Liver (tissue), 9 donors: ENCODE data around the gene FRS2. TPM values are rescaled to one million over a fixed set of nuclear protein-coding genes. Genes with fewer than 3 reads are reported as not detected.

ENCODE experiments used
- DNase-seq: peaks from one replicate; pipeline ENCODE4 v3.0.0-alpha.2; 2017; ENCODE audit warnings: low spot score
- H3K27ac ChIP-seq, 2 donors: one replicate each; pipeline ENCODE4 v1.7.0; 2013; ENCODE audit warnings: inconsistent platforms in 2 of 2, low read length in 2 of 2, control low read depth in 1 of 2, low read depth in 1 of 2, mild to moderate bottlenecking in 1 of 2
- H3K27me3 ChIP-seq, 4 donors: one replicate each; pipeline versions ENCODE4 v1.6.1 to v1.7.0; 2013; ENCODE audit warnings: low read length in 3 of 4, inconsistent platforms in 1 of 4, mild to moderate bottlenecking in 1 of 4, moderate library complexity in 1 of 4; ENCODE audit not compliant: control insufficient read depth in 4 of 4, insufficient read depth in 4 of 4
- H3K36me3 ChIP-seq, 4 donors: one replicate each; pipeline versions ENCODE4 v1.6.1 to v1.7.0; 2013; ENCODE audit warnings: low read length in 3 of 4, mild to moderate bottlenecking in 3 of 4, low read depth in 1 of 4, moderate library complexity in 1 of 4; ENCODE audit not compliant: control insufficient read depth in 4 of 4, insufficient read depth in 3 of 4
- H3K4me1 ChIP-seq, 4 donors: one replicate each; pipeline versions ENCODE4 v1.6.1 to v1.7.0; 2013; ENCODE audit warnings: low read length in 3 of 4, mild to moderate bottlenecking in 3 of 4, moderate library complexity in 1 of 4; ENCODE audit not compliant: control insufficient read depth in 4 of 4, insufficient read depth in 4 of 4
- H3K4me3 ChIP-seq, 3 donors: one replicate each; pipeline versions ENCODE4 v1.6.1 to v1.7.0; 2013; ENCODE audit warnings: low read length in 3 of 3, control low read depth in 1 of 3, low read depth in 1 of 3, mild to moderate bottlenecking in 1 of 3
- H3K9ac ChIP-seq, 2 donors: one replicate each; pipeline ENCODE4 v1.7.0; 2013; ENCODE audit warnings: low read length in 2 of 2, mild to moderate bottlenecking in 2 of 2, moderate library complexity in 2 of 2, control low read depth in 1 of 2, low read depth in 1 of 2
- H3K9me3 ChIP-seq, 4 donors: one replicate each; pipeline versions ENCODE4 v1.6.1 to v1.7.0; 2013; ENCODE audit warnings: low read length in 3 of 4; ENCODE audit not compliant: control insufficient read depth in 4 of 4
- CTCF ChIP-seq: fragments of 150-350 bp; IDR thresholded peaks from 2 replicates; pipeline ENCODE4 v1.5.1; 2017; ENCODE audit warnings: improper control_type of control experiment, low read depth, low read length; ENCODE audit not compliant: missing input control
- EGR1 ChIP-seq, 2 donors: IDR thresholded peaks; 2 replicates each; pipeline ENCODE4 v1.6.1; 2016 to 2018; ENCODE audit warnings: antibody characterized with exemption in 2 of 2, low read depth in 2 of 2
- FOXA1 ChIP-seq: IDR thresholded peaks from 2 replicates; pipeline ENCODE4 v1.6.1; 2016; ENCODE audit warnings: antibody characterized with exemption
- FOXA2 ChIP-seq: IDR thresholded peaks from 2 replicates; pipeline ENCODE4 v1.6.1; 2016; ENCODE audit warnings: antibody characterized with exemption
- GABPA ChIP-seq, 2 donors: IDR thresholded peaks in 1 of 2; conservative IDR thresholded peaks in 1 of 2; 2 replicates each; pipeline ENCODE4 v1.6.1; 2016; ENCODE audit warnings: antibody characterized with exemption in 2 of 2, mild to moderate bottlenecking in 1 of 2, moderate library complexity in 1 of 2
- HNF4A ChIP-seq, 2 donors: conservative IDR thresholded peaks; 2 replicates each; pipeline ENCODE4 v1.6.1; 2016; ENCODE audit warnings: antibody characterized with exemption in 2 of 2, mild to moderate bottlenecking in 2 of 2
- HNF4G ChIP-seq: IDR thresholded peaks from 2 replicates; pipeline ENCODE4 v1.6.1; 2016; ENCODE audit warnings: antibody characterized with exemption
- JUND ChIP-seq, 2 donors: IDR thresholded peaks; 2 replicates each; pipeline ENCODE4 v1.6.1; 2016; ENCODE audit warnings: antibody characterized with exemption in 2 of 2
- MAX ChIP-seq: IDR thresholded peaks from 2 replicates; pipeline ENCODE4 v1.6.1; 2016; ENCODE audit warnings: antibody characterized with exemption
- NR2F2 ChIP-seq: IDR thresholded peaks from 2 replicates; pipeline ENCODE4 v1.6.1; 2016; ENCODE audit warnings: antibody characterized with exemption
- RAD21 ChIP-seq, 2 donors: IDR thresholded peaks; 2 replicates each; pipeline ENCODE4 v1.6.1; 2016; ENCODE audit warnings: antibody characterized with exemption in 2 of 2, mild to moderate bottlenecking in 2 of 2
- REST ChIP-seq: IDR thresholded peaks from 2 replicates; pipeline ENCODE4 v1.6.1; 2016; ENCODE audit warnings: antibody characterized with exemption, mild to moderate bottlenecking
- RXRA ChIP-seq, 2 donors: IDR thresholded peaks; 2 replicates each; pipeline ENCODE4 v1.6.1; 2017 to 2018; ENCODE audit warnings: antibody characterized with exemption in 2 of 2, mild to moderate bottlenecking in 1 of 2
- SP1 ChIP-seq: IDR thresholded peaks from 2 replicates; pipeline ENCODE4 v1.6.1; 2018; ENCODE audit warnings: antibody characterized with exemption, mild to moderate bottlenecking
- TAF1 ChIP-seq: conservative IDR thresholded peaks from 2 replicates; pipeline ENCODE4 v1.6.1; 2016; ENCODE audit warnings: antibody characterized with exemption, mild to moderate bottlenecking
- YY1 ChIP-seq: IDR thresholded peaks from 2 replicates; pipeline ENCODE4 v1.6.1; 2016; ENCODE audit warnings: antibody characterized with exemption, mild to moderate bottlenecking
- ZBTB33 ChIP-seq: IDR thresholded peaks from 2 replicates; pipeline ENCODE4 v1.6.1; 2016; ENCODE audit warnings: antibody characterized with exemption
- WGBS: extraction: QIAGEN DNeasy Blood & Tissue Kit; methylation state at CpG from one replicate; pipeline ENCODE4 v1.1.7; 2013; 5-methylcytosine and 5-hydroxymethylcytosine counted together
- polyA plus RNA-seq, 2 donors: library from polyadenylated mRNA; stranded (reverse) in 1 of 2; unstranded in 1 of 2; fragments of 200-250 nt in 1 of 2; fragments of >200 nt in 1 of 2; fragmentation: Nextera tagmentation in 1 of 2; extraction: Ambion mirVana in 1 of 2; gene quantifications; one replicate each; pipeline versions ENCODE4 v1.2.1 to v1.2.3, GENCODE V29; 2013 to 2015
- total RNA-seq, 2 donors: library from RNA; depleted of rRNA; stranded (reverse); fragments of >200 nt; gene quantifications; one replicate each; pipeline ENCODE4 v1.2.3, GENCODE V29; 2014
- donor health status: healthy.
- donor health status: healthy.
- donor health status: healthy.
- donor health status: healthy.
- donor health status: healthy.

Gene FRS2
- total and polyA plus RNA-seq, 4 donors: 7.0 to 24.0 (median 21.9) TPM

- no peaks in the 10 kb centered on the region for H3K9me3 ChIP-seq
- 44% methylated on average over 7 of the region's 7 CpGs for WGBS
- peak overlapping the region in 1 of 2 donors; percentile 44 for H3K9ac ChIP-seq
- no peaks in the 10 kb centered on the region for H3K36me3 ChIP-seq
- peak overlapping the region; percentile 32 to 57 for H3K27ac ChIP-seq
- H3K4me1 ChIP-seq: peaks cover 7 to 54% (median 44%) of the 10 kb centered on the region in 4 donors
- H3K4me3 ChIP-seq: peak overlapping the region in 1 of 3 donors; percentile 20
- TF ChIP-seq CTCF: no peak
- TF ChIP-seq ZBTB33: no peak
- no peak for TF ChIP-seq EGR1 (IDR thresholded peaks at IDR 0.05; ENCODE audit: low read depth in 2 of 2)
- TF ChIP-seq NR2F2: peak; percentile 47
- TF ChIP-seq TAF1: no peak
- no peak for TF ChIP-seq FOXA1
- TF ChIP-seq YY1: no peak
- TF ChIP-seq RAD21 (IDR thresholded peaks at IDR 0.05): peak in 1 of 2 donors; percentile 26
- TF ChIP-seq HNF4A (conservative IDR thresholded peaks at IDR 0.05): peak; percentile 21 to 52
- no peak for TF ChIP-seq GABPA (IDR thresholded peaks at IDR 0.05 in 1 of 2, conservative IDR thresholded peaks at IDR 0.05 in 1 of 2)
- no peak for TF ChIP-seq MAX
- TF ChIP-seq HNF4G: no peak
- TF ChIP-seq SP1: peak; percentile 63
- peak; percentile 27 to 53 for TF ChIP-seq RXRA (IDR thresholded peaks at IDR 0.05)
- no peak for TF ChIP-seq FOXA2
- TF ChIP-seq JUND (IDR thresholded peaks at IDR 0.05): no peak
- peak; percentile 51 for TF ChIP-seq REST
- no peaks in the 10 kb centered on the region for H3K27me3 ChIP-seq
- no peak for DNase-seq
Observed at GRCh38 chr12:69475237-69475975, 5.2 kb downstream of the FRS2 start.
